Hepatocyte (in vitro differentiated cells): ENCODE data around the gene CHST3.

Experiments used
- EZH2 ChIP-seq: fragments of 200-600 bp; sonication (generic); IDR thresholded peaks from 2 replicates; pipeline ENCODE4 v1.6.1; 2016; ENCODE audit warnings: antibody characterized with exemption, mild to moderate bottlenecking, borderline replicate concordance
- EZH2phosphoT487 ChIP-seq: fragments of 200-600 bp; sonication (generic); IDR thresholded peaks from one replicate; pipeline ENCODE4 v1.6.1; 2018; ENCODE audit warnings: antibody characterized with exemption, mild to moderate bottlenecking, low read depth, moderate library complexity; ENCODE audit not compliant: unreplicated experiment, severe bottlenecking
- TF ChIP-seq, protein P1 (sequence below): fragments of 200-600 bp; sonication (generic); IDR thresholded peaks from 2 replicates; pipeline ENCODE4 v1.5.1; 2016; ENCODE audit warnings: antibody characterized with exemption, mild to moderate bottlenecking; ENCODE audit not compliant: poor library complexity

DNA sequence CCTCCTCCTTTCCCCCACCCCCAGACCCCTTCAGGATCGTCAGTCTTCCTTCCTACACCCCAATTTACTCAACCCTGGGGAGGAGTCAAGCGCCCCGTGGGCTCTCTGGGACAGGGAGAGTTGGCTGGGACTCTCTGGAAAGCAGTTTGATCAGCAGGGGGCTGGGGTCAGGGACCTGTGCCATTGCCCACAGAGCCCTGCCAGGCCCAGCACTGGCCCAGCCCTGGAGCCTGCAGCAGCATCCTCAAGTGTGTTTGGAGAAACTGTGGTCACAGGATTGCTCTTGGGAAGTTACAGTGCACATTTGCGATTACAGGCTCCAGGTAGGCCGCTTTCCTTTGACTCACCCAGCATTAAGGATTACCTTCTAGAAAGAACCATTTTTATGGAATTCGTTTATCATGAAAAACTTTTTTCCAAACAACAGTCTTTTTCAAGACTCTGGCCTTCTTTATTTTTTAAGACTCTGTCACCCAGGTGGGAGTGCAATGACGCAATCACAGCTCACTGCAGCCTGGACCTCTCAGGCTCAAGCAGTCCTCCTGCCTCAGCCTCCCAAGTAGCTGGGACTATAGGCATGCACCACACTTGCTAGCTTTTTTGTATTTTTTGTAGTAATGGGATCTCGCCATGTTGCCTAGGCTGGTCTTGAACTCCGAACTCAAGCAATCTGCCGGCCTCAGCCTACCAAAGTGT, 50.7 kb downstream of the CHST3 start:
- no peak for TF ChIP-seq EZH2
- TF ChIP-seq, protein P1, sequence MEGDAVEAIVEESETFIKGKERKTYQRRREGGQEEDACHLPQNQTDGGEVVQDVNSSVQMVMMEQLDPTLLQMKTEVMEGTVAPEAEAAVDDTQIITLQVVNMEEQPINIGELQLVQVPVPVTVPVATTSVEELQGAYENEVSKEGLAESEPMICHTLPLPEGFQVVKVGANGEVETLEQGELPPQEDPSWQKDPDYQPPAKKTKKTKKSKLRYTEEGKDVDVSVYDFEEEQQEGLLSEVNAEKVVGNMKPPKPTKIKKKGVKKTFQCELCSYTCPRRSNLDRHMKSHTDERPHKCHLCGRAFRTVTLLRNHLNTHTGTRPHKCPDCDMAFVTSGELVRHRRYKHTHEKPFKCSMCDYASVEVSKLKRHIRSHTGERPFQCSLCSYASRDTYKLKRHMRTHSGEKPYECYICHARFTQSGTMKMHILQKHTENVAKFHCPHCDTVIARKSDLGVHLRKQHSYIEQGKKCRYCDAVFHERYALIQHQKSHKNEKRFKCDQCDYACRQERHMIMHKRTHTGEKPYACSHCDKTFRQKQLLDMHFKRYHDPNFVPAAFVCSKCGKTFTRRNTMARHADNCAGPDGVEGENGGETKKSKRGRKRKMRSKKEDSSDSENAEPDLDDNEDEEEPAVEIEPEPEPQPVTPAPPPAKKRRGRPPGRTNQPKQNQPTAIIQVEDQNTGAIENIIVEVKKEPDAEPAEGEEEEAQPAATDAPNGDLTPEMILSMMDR: no peak
- TF ChIP-seq EZH2phosphoT487: no peak
